HG03442 (cell line): Measurements from ENCODE around the gene BOK.
"Not testable (repeated sequence)": the region's sequence is repeated elsewhere in the genome, so short reads cannot be mapped to it uniquely, and the experiment has no call there.

Experiments
- ATAC-seq: cut with Tn5 transposase; IDR thresholded peaks from one replicate; pipeline ENCODE4 v1.9.1; 2021; ENCODE audit warnings: mild to moderate bottlenecking, moderate library complexity; ENCODE audit not compliant: unreplicated experiment

BOK gene

DNA sequence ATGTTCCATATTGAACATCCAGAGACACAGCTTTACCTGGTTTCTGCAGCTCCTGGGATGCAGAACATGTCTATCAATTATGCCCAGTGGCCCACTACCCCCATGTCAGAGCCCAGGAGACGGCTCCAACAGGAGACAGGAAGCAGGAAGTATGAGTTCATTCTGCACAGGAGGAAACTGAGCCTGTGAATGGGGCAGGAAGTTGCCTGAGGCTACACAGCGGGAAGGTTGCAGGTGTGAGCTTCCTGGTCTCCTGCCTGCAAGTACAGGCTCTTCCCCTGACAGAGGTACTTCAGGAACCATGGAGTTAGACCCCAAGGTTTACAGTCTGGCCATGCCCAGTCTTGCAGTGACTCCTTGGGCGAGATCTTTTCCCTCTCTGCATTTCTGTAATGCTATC is 2.8 kb upstream of the BOK start:
- no peak for ATAC-seq

- ATAC-seq, result no peak
These were observed 1.8 kb upstream of the BOK start for GRCh38 chr2:241556746-241557145.

DNA sequence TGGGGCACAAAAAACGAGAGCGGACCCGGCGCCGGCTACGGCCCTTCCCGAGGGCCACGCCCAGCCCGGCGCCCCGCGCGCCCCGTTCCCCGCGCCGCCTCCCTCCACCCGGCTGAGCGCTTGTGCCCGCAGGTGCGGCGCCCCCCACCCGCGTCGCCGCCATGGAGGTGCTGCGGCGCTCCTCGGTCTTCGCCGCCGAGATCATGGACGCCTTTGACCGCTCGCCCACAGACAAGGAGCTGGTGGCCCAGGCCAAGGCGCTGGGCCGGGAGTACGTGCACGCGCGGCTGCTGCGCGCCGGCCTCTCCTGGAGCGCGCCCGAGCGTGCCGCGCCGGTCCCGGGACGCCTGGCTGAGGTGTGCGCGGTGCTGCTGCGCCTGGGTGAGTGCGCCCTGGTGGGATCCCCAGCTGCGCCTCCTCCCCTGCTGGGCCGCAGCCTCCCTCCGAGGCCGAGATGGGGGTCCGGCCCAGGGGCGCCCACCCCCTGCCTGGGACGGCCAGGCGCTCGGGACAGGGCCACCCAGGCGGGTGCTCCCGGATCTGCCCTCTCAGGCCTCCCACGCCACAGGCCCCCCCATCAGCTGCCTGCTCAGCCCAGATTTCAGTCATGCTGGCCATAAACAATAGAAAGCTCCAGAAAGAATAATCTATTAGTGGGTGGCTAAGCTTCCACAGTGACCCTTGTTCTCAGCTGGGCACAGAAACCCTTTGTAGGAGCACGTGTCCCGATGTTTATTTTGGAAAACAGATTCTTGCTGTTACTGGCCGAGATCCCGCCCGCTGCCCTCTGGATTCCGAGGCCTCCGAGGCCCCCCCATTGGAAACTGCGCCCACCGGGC is 997 bp downstream of the BOK start:
- no peak for ATAC-seq

- no peak for ATAC-seq
These were observed 1.8 kb downstream of the BOK start for GRCh38 chr2:241560162-241560882.

GRCh38 chr2:241560883-241561474 is 2.4 kb downstream of the BOK start:
- no peak for ATAC-seq

- ATAC-seq, result no peak
These were observed 3.3 kb downstream of the BOK start for GRCh38 chr2:241561832-241562231.

DNA sequence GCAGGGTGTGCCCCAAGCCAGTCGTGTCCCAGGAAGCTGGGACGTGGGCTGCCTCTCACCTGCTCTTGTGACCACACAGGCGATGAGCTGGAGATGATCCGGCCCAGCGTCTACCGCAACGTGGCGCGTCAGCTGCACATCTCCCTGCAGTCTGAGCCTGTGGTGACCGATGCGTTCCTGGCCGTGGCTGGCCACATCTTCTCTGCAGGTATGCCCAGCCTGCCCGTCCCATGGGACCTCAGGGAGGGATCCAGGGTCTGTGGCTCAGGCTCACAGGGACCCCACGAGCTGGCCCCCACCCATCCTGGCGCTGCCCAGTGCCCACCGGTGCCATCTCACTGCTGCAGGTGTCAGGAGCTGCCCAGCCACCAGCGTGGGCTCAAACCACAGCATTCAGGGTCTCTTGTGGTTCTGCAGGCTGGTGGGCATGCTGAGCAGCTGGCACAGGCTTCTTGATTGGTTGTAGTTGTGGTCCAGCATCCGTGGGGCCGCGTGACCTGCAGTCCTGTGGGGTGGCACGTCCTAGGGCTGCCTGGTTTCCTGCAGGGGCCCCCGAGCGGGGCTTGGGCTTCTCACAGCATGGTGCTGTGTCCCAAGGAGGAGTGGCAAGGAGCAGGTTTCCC is 3.8 kb downstream of the BOK start:
- no peak for ATAC-seq

- no peak for ATAC-seq
These were observed 4.5 kb downstream of the BOK start for GRCh38 chr2:241563031-241563507.

GRCh38 chr2:241563571-241563980 is 5.0 kb downstream of the BOK start:
- no peak for ATAC-seq

- ATAC-seq, result no peak
These were observed 5.5 kb downstream of the BOK start for GRCh38 chr2:241563981-241564595.

- ATAC-seq, result no peak
These were observed 6.3 kb downstream of the BOK start for GRCh38 chr2:241564596-241565410.

- no peak for ATAC-seq
These were observed 6.9 kb downstream of the BOK start for GRCh38 chr2:241565411-241565810.

DNA sequence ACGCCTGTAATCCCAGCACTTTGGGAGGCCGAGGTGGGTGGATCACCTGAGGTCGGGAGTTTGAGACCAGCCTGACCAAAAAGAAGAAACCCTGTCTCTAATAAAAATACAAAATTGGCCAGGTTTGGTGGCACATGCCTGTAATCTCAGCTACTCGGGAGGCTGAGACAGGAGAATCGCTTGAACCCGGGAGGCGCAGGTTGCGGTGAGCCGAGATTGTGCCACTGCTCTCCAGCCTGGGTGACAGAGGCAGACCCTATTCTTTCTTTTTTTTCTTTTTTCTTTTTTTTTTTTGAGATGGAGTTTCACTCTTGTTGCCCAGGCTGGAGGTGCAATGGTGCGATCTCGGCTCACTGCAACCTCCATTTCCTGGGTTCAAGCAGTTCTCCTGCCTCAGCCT is 7.5 kb downstream of the BOK start:
- not testable (repeated sequence) for ATAC-seq

- no peak for ATAC-seq
These were observed 7.9 kb downstream of the BOK start for GRCh38 chr2:241566468-241566867.

DNA sequence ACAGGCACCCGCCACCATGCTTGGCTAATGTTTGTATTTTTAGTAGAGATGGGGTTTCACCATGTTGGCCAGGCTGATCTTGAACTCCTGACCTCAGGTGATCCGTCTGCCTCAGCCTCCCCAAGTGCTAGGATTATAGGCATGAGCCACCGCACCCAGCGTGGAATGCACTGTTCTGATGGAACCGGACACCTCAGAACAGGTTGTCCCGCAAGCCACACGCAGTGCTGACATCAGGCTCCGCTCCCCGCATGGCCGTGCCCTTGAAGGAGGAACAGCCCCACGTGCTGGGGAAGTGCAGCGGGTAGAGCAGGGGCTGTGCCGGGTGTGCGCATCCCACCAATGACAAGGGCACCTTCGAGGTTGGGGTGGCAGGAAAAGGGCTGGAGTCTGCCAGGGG is 8.7 kb downstream of the BOK start:
- not testable (repeated sequence) for ATAC-seq

DNA sequence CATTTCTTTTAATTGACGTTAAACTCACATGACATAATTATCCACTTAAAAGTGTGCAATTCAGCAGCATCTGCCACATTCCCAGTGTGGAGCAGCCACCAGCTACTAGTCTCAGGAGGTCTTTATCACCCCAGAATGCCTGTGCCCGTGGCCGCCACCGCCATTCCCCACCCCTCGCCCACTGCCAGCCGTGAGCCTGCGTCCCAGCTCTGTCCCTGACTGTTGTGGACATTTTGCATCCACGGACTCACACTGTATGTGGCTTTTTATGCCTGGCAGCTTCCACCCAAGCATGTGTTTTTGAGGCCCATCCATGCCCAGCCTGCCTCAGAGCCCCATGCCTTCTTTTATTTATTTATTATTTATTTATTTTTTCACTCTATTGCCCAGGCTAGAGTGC is 9.2 kb downstream of the BOK start:
- no peak for ATAC-seq

DNA sequence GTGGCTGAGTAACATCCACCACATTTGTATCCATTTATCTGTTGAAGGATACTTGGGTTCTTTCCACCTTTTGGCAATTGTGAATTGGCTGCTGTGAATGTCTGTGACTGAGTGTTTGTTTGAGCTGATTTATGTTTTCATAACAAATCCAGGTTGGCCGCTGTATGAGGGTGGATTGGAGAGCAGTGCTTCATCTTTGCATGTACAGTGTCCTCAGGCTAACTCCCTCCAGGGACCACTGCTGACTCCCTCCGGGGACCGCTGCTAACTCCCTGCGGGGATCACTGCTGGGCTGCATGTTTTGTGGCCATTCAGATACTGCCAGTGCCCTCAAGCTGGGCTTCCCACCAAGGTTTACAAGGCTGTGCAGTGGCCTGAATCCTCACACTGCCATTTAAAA is 10.2 kb downstream of the BOK start:
- ATAC-seq, result no peak

- ATAC-seq, result no peak
These were observed 11.3 kb downstream of the BOK start for GRCh38 chr2:241569831-241570281.

- no peak for ATAC-seq
These were observed 12.5 kb downstream of the BOK start for GRCh38 chr2:241570961-241571581.
